IPS-NIHi7 (cell line): ENCODE measurements around the gene TSNAX.
"Not testable (repeated sequence)": the region's sequence is repeated elsewhere in the genome, so short reads cannot be mapped to it uniquely, and the experiment has no call there.

ENCODE experiments used
- DNase-seq: peaks from one replicate; pipeline ENCODE4 v3.0.0; 2012; ENCODE audit warnings: mixed read lengths; ENCODE audit errors: extremely low spot score

TSNAX gene

GRCh38 chr1:231561647-231562383, 33.3 kb downstream of the TSNAX start:
- DNase-seq = no peak

GRCh38 chr1:231563247-231563646, 34.8 kb downstream of the TSNAX start:
- DNase-seq = no peak

- no peak for DNase-seq
Measured at GRCh38 chr1:231564373-231564772, 35.9 kb downstream of the TSNAX start.

- no peak for DNase-seq
Measured at GRCh38 chr1:231566496-231566895, 38.0 kb downstream of the TSNAX start.

GRCh38 chr1:231570262-231570661, 41.8 kb downstream of the TSNAX start:
- DNase-seq = not testable (repeated sequence)

- no peak for DNase-seq
Measured at GRCh38 chr1:231571904-231572303, 43.4 kb downstream of the TSNAX start.

GRCh38 chr1:231575472-231575871, 47.0 kb downstream of the TSNAX start:
- DNase-seq = no peak

GRCh38 chr1:231576804-231577718, 48.6 kb downstream of the TSNAX start:
- DNase-seq = no peak

GRCh38 chr1:231580874-231581273, 52.4 kb downstream of the TSNAX start:
- no peak for DNase-seq

GRCh38 chr1:231581859-231582258, 53.4 kb downstream of the TSNAX start:
- no peak for DNase-seq

- no peak for DNase-seq
Measured at GRCh38 chr1:231583376-231583775, 54.9 kb downstream of the TSNAX start.

GRCh38 chr1:231584117-231584516, 55.6 kb downstream of the TSNAX start:
- no peak for DNase-seq

- DNase-seq = no peak
Measured at GRCh38 chr1:231584921-231585320, 56.5 kb downstream of the TSNAX start.

GRCh38 chr1:231590453-231591198, 62.2 kb downstream of the TSNAX start:
- peak; percentile 65 for DNase-seq

- no peak for DNase-seq
Measured at GRCh38 chr1:231591466-231591865, 63.0 kb downstream of the TSNAX start.

- no peak for DNase-seq
Measured at GRCh38 chr1:231592809-231593208, 64.3 kb downstream of the TSNAX start.

- DNase-seq = not testable (repeated sequence)
Measured at GRCh38 chr1:231593264-231593663, 64.8 kb downstream of the TSNAX start.

- DNase-seq = no peak
Measured at GRCh38 chr1:231594123-231594522, 65.7 kb downstream of the TSNAX start.

GRCh38 chr1:231594749-231595148, 66.3 kb downstream of the TSNAX start:
- no peak for DNase-seq

- DNase-seq = no peak
Measured at GRCh38 chr1:231596337-231596791, 67.9 kb downstream of the TSNAX start.

GRCh38 chr1:231597971-231598370, 69.5 kb downstream of the TSNAX start:
- DNase-seq = no peak

- DNase-seq = no peak
Measured at GRCh38 chr1:231600458-231600976, 72.0 kb downstream of the TSNAX start.
